Right renal cortex interstitium (tissue), 3 donors: Measurements from ENCODE around the gene PABPN1L. TPM values are rescaled to one million over a fixed set of nuclear protein-coding genes. Genes with fewer than 3 reads are reported as not detected.

Source experiments
- DNase-seq, 3 donors: peaks; one replicate each; pipeline ENCODE4 v3.0.0-alpha.2; 2013; ENCODE audit warnings: low read depth in 3 of 3, low spot score in 2 of 3
- polyA plus RNA-seq, 3 donors: library from polyadenylated mRNA; unstranded; fragments of 120-200 nt; gene quantifications; one replicate each; pipeline ENCODE4 v1.2.1, GENCODE V29; 2013; ENCODE audit not compliant: insufficient read length in 3 of 3

Gene PABPN1L, protein sequence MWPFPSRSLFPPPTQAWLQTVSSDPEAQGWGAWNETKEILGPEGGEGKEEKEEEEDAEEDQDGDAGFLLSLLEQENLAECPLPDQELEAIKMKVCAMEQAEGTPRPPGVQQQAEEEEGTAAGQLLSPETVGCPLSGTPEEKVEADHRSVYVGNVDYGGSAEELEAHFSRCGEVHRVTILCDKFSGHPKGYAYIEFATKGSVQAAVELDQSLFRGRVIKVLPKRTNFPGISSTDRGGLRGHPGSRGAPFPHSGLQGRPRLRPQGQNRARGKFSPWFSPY
- polyA plus RNA-seq: not detected

DNA sequence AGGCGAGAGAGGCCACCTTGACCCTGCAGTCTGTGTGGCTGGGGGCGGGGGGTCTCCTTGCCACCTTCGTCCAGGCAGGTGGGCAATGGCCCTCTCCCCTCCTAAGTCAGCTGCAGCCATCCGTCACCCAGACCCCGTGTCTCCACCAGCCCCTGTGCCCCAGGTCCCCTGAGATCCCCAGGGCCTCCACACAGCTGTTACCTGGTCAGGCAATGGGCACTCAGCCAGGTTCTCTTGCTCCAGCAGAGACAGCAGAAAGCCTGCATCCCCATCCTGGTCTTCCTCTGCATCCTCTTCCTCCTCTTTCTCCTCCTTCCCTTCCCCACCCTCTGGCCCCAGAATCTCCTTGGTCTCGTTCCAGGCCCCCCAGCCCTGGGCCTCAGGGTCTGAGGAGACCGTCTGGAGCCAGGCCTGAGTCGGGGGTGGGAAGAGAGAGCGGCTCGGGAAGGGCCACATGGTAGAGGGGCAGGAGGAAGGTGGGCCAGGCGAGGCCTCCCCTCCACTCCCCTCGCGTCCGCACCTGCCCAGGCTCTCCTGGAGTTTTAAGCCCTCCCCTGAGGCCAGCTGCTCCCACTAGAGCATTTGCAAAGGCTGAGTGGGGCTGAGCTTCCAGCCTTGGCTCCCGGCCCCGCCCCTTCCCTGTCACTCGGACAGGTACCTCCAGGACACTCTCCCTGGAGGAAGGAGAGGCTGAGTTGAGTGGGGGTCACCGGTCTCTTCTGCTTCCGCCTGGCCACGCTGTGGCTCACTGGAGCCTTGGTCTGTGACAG is at the start of gene PABPN1L:
Gene PABPN1L, minus strand, starts transcription at position 510 of the 770 bp plus-strand sequence. Its CDS starts 54 bp downstream, at position 456.
- no peak for DNase-seq

DNA sequence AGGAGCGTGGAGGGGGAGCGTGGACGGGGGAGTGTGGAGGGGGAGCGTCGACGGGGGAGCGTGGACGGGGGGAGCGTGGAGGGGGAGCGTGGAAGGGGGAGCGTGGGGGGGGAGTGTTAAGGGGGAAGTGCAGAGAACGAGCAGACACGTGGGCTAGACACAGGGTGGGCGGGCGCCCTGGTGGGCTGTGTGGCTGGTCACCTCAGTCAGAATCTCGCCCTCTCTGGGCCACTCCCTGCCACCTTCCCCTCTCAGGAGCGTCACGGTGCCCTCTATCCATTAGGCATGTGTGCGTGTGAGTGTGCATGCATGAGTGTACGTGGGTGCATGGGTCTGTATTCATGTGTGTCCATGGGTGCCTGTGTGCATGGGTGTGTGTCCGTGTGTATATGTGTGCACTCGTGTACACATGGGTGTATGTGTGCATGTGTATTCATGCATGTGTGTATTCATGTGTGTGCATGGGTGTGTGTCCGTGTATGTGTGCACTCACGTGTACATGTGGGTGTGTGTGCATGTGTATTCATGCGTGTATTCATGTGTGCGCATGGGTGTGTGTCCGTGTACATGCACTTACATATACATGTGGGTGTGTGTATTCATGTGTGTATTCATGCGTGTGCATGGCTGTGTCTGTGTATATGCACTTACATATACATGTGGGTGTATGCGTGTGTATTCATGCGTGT is 49.3 kb upstream of the PABPN1L start:
- no peak for DNase-seq

DNA sequence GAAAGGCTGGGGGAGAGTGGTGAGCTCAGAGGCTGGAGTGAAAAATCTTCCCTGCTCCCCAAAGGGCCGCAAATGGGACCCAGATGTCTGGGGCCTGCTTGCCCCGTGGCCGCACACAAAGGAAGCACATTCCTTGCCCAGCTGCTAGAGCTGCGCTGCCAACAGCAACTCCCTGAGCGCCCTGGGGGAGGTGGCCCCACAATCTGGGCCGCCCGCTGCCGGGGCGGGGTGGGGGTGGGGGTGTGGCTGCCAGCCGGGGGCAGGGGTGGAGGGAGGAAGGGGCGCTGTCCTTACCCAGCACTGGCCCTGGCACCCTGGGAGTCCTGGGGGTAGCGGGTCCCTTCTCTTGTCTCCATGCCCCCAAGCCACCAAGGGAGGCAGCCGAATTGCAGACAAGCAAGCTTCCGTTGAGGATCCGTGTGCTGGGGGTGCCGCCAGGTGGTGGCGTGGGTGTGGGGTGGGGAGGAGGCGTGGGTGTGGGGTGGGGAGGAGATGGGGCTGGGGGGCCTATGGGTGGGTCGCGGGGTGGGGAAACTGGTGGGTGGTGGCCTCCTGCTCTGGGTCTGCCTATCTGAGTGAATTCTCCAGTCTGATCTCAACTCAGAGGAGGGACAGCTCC is 48.4 kb upstream of the PABPN1L start:
- DNase-seq: no peak

DNA sequence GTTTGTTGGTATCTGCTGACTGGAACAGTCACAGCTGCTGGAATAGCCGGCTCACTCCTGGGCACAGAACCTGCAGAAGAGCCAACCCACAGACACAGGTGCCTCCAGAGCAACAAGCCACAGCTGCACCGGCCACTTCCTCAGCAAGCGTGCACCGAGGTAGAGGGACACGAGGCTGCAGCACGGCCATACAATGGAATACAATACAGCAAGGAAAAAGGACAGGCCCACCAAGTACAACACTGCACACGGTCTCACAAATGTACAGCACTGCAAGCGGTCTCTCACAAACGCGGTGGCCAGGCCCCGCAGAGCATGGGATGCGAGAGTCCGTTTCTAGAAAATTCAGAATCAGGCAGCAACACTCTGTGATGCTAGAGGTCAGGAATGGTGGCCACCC is 47.4 kb upstream of the PABPN1L start:
- no peak for DNase-seq

DNA sequence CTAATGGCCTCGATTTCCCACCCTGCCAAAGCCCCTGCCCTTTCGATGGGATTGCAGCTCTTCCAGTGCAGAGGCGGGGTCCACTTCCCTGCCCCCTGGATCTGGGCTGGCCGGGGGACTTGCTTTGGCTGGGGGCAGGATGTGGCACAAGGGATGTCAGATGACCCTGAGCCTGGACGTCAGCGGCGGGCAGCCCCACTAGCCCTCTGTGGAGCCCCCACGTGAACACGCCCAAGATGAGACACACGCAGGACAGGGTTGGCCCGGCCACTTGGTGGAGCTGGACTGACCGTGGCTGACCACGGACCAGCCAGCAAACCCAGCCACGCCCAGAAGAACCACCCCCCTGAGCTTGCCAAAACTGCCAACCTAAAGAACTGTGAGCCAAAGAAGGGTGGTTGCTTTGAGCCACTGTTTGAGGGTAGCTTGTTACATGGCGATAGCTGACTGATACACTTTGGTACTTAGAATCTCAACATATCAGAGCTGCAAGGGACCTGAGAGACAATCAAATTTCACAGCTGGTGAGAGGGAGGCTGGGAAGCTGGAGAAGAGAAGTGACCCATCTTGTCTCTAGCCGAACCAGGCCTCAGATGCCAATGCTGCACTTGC is 46.6 kb upstream of the PABPN1L start:
- DNase-seq: no peak

DNA sequence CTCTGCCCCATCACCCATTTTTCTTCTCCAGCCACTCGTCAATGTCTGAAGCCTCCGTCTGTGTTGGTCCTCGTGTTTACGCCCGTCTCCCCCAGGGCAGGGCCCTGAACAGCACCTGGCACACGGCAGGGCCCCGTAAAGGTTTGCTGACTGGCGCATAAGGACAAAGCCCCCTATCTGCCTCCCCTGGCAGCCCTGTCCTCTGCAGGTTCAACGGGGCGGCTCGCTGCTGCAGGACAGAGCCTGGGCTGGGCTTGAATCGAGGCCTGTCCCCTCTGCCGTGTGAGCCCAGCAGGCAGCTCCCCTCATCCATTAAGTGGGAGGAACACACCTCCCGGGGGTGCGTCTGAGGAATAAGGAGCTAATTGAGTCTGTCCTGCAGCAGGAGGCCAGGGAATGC is 46.1 kb upstream of the PABPN1L start:
- DNase-seq: no peak

DNA sequence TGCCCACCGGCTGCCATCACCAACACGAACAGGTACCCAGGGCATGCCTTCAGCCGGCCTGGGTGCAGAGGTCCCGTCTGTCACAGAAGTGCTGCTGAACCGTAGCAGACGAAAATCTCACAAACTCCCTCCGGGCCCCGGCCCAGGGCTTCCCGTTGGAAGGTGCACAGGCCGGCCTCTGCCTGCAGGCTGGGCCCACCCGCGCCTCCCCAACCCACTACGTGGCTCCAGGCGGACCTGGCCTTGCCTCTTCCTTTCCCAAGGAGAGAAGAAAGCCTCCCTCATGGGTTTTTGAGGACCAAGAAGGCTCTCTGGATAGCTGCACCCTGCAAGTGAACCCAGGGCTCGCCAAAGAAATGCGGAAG is 45.5 kb upstream of the PABPN1L start:
- no peak for DNase-seq

DNA sequence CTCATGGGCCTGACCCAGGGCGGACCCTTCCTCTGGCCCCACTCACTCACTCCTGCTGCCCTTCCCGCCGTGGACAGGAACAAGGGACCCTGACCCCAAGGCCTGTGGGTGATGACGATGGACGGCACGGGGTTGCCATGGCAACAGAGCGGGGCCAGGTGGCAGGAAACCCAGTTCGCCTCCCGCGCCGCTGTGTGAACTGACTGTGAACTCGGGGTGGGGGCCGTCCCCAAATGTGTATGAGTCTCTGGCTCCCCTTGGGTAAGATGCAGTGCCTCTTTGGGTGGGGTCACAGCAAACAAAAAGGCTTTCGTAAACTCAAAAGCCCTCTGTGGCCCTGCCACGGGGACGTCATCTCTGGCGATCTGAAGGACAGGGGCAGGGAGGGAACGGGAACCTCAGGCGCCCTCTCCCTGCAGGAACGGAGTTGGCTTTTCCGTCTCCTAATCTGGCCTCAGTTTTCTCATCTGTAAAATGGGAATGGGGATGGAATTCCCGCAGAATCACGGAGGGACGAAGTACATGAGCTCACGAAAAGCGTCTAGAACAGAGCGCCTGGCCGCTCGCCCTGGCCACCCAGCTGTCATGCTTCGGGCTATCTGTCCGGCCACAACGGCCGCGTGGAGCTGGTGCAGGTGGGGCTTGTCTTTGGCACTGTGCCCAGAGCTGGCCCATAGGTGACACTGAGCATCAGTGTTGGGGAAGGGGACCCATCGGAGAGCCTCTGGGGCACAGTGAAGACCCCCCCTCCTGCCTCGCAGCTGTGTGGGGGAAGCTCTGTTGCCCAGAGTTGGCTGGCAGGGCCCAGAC is 44.9 kb upstream of the PABPN1L start:
- no peak for DNase-seq

DNA sequence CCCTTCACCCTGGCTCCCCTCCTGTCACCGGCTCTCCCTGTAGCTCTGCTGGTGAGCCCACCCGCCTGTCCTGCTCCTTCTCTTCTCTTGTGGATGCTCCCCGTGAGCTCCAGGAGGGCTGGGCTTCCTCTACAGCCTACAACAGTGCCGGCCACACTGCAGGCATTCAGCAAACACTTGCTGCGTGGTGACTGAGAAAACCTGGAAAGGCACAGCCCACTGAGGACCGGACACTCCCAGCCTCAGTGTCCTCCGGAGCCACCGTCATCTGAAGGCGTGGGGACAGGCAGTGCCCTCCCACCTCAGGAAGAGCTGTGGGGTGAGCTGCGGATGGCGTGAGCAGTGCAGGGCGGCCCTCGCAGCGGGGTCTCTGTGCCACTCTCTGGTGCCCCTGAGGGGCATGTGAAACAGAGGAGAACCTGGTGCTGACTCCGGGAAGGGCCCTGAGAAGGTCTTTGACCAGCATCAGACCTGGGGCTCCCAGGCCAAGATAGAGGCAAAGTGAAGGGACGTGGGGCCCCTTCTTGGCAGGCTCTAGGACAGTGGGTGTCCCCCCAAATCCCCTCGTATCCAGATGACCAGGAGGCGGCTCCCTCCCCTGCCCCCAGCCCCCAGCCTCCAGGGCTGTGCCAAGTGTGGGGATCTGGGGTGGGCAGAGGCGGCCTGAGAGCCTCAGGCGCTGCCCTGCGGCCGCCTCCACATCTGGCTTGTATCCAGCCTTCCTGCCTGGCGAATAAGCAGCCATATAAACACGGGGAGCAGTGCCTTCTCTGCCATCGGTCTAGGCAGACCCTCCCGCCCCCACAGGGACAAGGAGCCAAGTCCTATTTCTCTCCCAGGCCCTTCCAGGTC is 44.0 kb upstream of the PABPN1L start:
- no peak for DNase-seq

DNA sequence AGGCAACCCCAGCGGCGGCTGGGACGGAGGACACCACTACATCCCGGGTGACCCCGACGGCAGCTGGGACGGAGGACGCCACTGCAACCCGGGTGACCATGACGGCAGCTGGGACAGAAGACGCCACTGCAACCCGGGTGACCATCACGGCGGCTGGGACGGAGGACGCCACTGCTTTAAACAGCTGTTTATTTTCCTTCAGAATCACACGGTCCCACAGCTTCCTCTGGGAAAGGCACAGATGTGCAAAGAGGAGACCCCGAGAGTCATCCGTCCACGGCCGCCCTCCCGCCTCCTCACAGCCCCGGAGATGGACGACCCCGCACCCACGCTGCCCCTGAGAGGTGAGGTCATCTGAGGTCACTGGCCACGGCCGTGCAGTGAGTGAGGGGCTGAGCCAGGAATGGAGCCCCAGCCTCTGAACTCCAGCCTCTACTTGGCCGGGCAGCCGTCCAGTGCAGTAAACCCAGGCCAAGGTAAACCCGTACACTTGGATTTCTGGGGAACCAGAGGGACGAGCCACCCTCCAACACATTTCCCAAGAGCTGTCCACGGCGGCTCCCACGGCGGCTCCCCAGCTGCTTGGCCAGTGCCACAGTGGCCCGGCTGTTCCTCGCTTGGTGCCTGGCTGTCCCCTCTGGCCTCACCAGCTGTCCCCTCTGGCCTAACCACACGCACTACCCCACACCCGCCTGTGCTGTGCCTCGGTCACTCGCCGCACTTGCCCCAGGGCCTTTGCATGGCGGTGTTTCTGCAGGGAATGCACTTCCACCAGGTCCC is 43.2 kb upstream of the PABPN1L start:
- DNase-seq: no peak

DNA sequence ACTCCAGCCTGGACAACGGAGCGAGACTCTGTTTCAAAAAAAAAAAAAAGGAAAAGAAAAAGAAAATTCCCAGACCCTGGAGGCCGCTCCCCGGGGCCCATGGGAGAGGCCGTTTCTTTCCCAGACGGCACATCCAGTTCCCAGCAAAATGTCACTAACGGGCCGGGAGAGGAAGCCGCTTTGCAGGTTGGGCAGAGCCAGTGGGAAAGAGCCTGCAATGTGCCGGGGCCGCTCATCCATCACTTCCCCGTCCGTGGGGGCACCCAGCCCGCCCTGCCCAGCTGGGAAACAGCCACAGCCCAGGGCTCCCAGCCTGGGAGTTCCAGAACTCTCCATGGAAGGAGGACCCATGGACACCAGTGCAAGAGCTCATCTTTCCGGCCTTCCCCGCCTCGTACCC is 41.8 kb upstream of the PABPN1L start:
- no peak for DNase-seq

DNA sequence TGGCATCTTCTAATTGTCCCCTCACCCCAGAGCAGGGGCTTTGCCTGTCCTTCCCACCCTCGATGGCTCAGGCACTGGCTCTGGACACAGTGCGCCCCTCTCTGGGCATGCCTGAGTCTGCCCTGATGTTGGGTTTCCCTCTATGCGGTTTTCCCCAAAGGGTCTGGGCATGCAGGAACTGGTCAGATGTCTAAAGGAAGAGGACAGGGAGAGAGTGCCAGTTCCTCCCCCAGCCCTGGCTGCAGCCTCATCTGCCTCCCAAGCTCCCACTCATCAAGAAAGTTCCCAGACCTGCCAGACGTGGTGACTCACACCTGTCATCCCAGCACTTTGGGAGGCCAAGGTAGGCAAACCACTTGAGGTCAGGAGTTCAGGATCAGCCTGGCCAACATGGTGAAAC is 41.3 kb upstream of the PABPN1L start:
- DNase-seq: no peak

DNA sequence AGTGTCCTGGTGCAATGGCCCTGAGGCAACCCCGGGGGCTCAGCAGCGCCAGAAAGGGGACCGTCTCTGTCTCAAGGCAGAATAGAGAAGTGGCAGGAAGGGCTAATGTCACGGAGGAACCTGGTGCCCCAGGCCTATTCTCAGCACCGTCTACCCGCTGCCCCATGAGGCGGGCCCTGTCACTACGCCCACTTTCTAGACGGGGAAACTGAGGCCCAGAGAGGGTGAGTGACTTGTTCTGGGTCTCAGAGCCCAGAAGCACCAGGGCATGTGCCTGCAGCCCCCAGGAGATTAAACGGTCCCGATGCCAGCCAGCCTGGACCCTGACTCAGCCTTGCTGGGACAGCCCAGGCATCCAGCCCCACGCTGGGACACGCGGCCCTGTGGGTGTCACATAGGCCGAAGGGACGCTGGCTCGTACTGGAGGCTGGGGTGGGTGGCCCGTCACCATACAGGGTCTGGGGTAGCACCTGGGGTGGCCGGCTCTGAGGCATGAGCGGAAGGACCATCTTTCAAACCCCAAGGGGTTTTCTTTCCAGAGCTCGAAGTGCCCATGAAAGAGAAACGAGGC is 40.2 kb upstream of the PABPN1L start:
- DNase-seq: no peak

DNA sequence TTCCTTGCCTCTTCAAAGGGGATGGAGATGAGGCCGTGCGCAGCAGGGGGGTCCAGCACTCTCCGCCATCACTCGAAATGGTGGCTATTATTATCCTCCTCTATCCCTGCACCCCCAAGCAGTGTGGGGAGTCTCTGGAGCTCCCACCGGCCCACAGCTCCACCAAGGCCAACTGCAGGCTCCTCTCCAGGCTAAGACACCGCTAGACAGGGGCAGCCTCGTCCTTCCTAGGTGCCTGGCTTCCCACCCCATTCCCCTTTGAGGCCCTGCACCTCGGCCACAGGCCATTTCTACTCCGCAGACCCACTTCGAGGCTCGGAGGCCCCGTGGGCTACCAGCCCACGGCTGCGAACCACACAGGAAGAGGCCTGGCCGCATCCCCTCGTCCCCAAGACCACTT is 39.6 kb upstream of the PABPN1L start:
- DNase-seq: no peak

DNA sequence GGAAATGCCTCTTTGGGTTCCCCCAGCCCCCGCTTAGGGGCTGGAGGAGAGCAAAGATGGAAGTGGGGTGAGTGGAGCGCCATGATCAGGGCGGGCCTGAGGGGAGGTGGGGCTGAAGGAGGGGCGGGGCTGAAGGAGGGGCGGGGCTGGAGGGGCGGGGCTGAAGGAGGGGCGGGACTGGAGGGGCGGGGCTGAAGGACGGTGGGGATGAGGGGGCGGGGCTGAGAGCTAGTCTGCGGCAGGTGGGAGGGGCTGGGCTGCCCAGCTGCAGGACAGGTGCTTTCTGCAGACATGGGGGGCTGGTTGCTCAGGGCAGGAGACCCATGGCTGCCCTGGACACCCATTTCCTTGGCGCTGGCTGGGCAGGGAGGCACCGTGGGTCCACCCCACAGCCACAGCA is 39.1 kb upstream of the PABPN1L start:
- DNase-seq: no peak

DNA sequence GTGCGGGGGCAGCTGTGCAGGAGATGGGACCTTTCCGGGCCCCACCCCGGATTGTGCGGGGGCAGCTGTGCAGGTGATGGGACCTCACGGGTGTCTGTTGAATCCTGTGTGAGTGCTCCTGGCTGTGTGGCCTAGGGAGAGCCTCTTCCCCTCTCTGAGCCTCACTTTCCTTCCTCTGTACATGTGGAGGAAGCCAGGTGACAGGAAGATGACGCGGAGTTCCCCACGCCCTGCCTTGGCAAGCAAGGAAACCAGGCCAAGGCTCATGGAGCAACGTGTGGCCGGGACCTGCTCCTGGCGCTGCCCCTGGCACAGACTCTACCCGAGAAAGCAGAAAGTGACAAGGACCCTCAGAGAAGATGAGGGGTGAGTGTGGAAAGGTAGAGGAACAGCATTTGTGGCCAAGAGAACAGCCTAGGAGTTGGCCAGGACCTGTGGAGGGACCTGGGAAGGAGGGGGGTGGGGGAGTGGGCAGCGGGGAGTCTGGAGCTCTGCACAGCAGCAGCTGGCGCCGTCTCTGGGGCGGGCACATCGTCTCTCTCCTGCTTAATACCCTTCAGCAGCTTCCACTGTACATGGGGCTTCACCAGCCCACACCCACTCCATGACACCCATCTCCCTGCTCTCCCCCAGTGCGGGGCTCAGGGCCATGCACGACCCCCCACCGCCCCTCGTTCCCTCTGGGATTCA is 38.4 kb upstream of the PABPN1L start:
- no peak for DNase-seq

DNA sequence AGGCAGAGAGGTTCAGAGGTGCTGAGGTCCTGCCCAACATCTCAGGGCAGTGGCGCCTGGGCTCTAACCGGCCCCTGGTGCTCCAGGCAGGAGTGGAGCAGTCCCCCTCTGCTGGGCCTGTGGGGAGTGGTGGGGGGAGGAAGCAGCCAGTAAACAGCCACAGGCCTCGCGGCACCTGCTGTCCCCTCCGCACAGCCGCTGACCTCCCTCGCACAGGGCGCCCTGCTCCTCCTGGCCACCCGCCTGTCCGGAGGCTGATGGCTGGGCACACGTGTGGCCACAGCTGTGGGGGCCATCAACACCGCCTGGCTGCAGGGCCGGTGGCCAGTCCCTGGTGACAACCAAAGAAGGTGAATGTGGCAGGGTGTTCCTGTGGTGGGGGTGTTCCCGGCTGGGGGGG is 36.8 kb upstream of the PABPN1L start:
- no peak for DNase-seq
